ENCODE data around the gene RCVRN. TPM values are rescaled to one million over a fixed set of nuclear protein-coding genes. Genes with fewer than 3 reads are reported as not detected.

RCVRN gene
- total and polyA plus RNA-seq, 12 donors, result 0.11 to 0.66 (median 0.29) TPM; not detected in 3

- H3K36me3 ChIP-seq, result no peaks in the 10 kb centered on the region
- ATAC-seq, result no peak
- H3K9me3 ChIP-seq, result peaks cover 0 to 48% (median 7%) of the 10 kb centered on the region in 11 donors
- no peak for TF ChIP-seq CTCF (IDR thresholded peaks at IDR 0.05)
- no peak for DNase-seq
- 93 to 100% methylated on average over 1 of the region's 1 CpG for WGBS, 2 donors
- H3K27me3 ChIP-seq, result peaks cover 0 to 4% (median 0%) of the 10 kb centered on the region in 7 donors
- H3K27ac ChIP-seq, result no peak overlapping the region
- no peaks in the 10 kb centered on the region for H3K4me1 ChIP-seq
- no peak overlapping the region for H3K4me3 ChIP-seq
- intact Hi-C loops (cut with DNase I), result no loop called here
These were observed 42.9 kb downstream of the RCVRN start for GRCh38 chr17:9862220-9862619.

GRCh38 chr17:9860851-9861250 lies 44.2 kb downstream of the RCVRN start:
- no peak for TF ChIP-seq CTCF (IDR thresholded peaks at IDR 0.05)

GRCh38 chr17:9859781-9860180 lies 45.3 kb downstream of the RCVRN start:
- intact Hi-C loops (cut with DNase I), result no loop called here
- Histone ChIP-seq H3K4me3 (no peak overlapping the region), H3K9me3 (peaks cover 0 to 44% (median 7%) of the 10 kb centered on the region in 11 donors), H3K36me3 (no peaks in the 10 kb centered on the region), H3K4me1 (no peaks in the 10 kb centered on the region), H3K27me3 (peaks cover 0 to 2% (median 0%) of the 10 kb centered on the region in 7 donors), H3K27ac (no peak overlapping the region)
- WGBS, 2 donors, result 84 to 90% methylated on average over 5 of the region's 5 CpGs
- ATAC-seq (no peak), DNase-seq (no peak)
- no peak for TF ChIP-seq CTCF (IDR thresholded peaks at IDR 0.05)

More at GRCh38 chr17:9860851-9861250, 44.2 kb downstream of the RCVRN start:
- 79 to 91% methylated on average over 7 of the region's 7 CpGs for WGBS, 2 donors
- Histone ChIP-seq H3K36me3 (no peaks in the 10 kb centered on the region), H3K27me3 (peaks cover 0 to 4% (median 0%) of the 10 kb centered on the region in 7 donors), H3K4me1 (no peaks in the 10 kb centered on the region), H3K27ac (no peak overlapping the region), H3K9me3 (peaks cover 0 to 50% (median 7%) of the 10 kb centered on the region in 11 donors), H3K4me3 (no peak overlapping the region)
- DNase-seq, result no peak
- no peak for ATAC-seq
- intact Hi-C loops (cut with DNase I), result no loop called here

- DNase-seq (no peak), ATAC-seq (no peak)
- H3K9me3 ChIP-seq, result peaks cover 0 to 23% (median 2%) of the 10 kb centered on the region in 11 donors
- H3K4me3 ChIP-seq, result no peak overlapping the region
- intact Hi-C loops (cut with DNase I), result no loop called here
- peaks cover 0 to 4% (median 0%) of the 10 kb centered on the region in 7 donors for H3K27me3 ChIP-seq
- no peaks in the 10 kb centered on the region for H3K36me3 ChIP-seq
- no peak overlapping the region for H3K27ac ChIP-seq
- no peak for TF ChIP-seq CTCF (IDR thresholded peaks at IDR 0.05)
- WGBS, 2 donors, result 83 to 88% methylated on average over 4 of the region's 4 CpGs
- H3K4me1 ChIP-seq, result no peaks in the 10 kb centered on the region
These were observed 50.0 kb downstream of the RCVRN start for GRCh38 chr17:9855036-9855435.

Data from heart right ventricle (tissue), 16 donors.